GM12878 (cell line): Measurements from ENCODE around the gene THY1. TPM values are rescaled to one million over a fixed set of nuclear protein-coding genes. Genes with fewer than 3 reads are reported as not detected.

Source experiments
- ATAC-seq: fragments of 200-7000 bp; cut with Tn5 transposase; 3 replicates; pipeline ENCODE4 v1.9.1; 2020; ENCODE audit warnings: mild to moderate bottlenecking, moderate library complexity
- BruUV-seq: library from RNA; stranded (reverse); fragments of 400-500 nt; replicated peaks from 2 replicates; lab custom pipeline; 2021; lab: Mats Ljungman, UMichigan
- CTCF ChIA-PET: fragments of 300-600 bp; sonication (Branson Sonifier 250); formaldehyde crosslinking; extraction: SDS; loops from one replicate; lab custom pipeline; 2021; ENCODE audit warnings: inconsistent platforms; lab: Yijun Ruan, JAX
- POLR2A ChIA-PET: fragments of 350-600 bp; formaldehyde crosslinking; extraction: SDS; loops from one replicate; lab custom pipeline; 2021; ENCODE audit warnings: inconsistent platforms; lab: Charles Lee
- RAD21 ChIA-PET: fragments of 300-600 bp; sonication (Branson Sonifier 250); formaldehyde crosslinking; loops from one replicate; lab custom pipeline; 2023; ENCODE audit warnings: antibody characterized with exemption; ENCODE audit not compliant: unreplicated experiment; lab: Charles Lee
- SMC1A ChIA-PET: fragments of 300-600 bp; sonication (Branson Sonifier 250); formaldehyde crosslinking; loops from one replicate; lab custom pipeline; 2023; ENCODE audit not compliant: unreplicated experiment, uncharacterized antibody; lab: Charles Lee
- DNase-seq: peaks from one replicate; pipeline ENCODE4 v3.0.0-alpha.2; 2011; ENCODE audit warnings: low read depth, low spot score
- FAIRE-seq: peaks from 3 replicates; lab custom pipeline; 2011; peaks lifted over from hg19 to GRCh38; lab: Jason Lieb, UNC
- H2AFZ ChIP-seq: 2 replicates; pipeline ENCODE4 v1.6.0; 2011; ENCODE audit warnings: low read depth, low read length, control low read depth; ENCODE audit not compliant: control insufficient read depth
- H3K27ac ChIP-seq: 2 replicates; pipeline ENCODE4 v1.5.1; 2011; ENCODE audit warnings: control low read depth; ENCODE audit not compliant: control insufficient read depth, insufficient read depth
- H3K27me3 ChIP-seq, 2 experiments: replicated peaks in 1 of 2; 2 replicates each; pipeline versions ENCODE4 v1.6.0 to v1.6.1; 2011; ENCODE audit warnings: low read length in 1 of 2; ENCODE audit not compliant: control insufficient read depth in 2 of 2, insufficient read depth in 2 of 2
- H3K36me3 ChIP-seq, 2 experiments: 2 replicates each; pipeline ENCODE4 v1.5.1; 2011; ENCODE audit warnings: low read length in 1 of 2; ENCODE audit not compliant: control insufficient read depth in 2 of 2, insufficient read depth in 2 of 2
- H3K4me1 ChIP-seq: 2 replicates; pipeline ENCODE4 v1.6.1; 2011; ENCODE audit warnings: mild to moderate bottlenecking, low read length, moderate library complexity, mixed read lengths; ENCODE audit not compliant: control insufficient read depth, insufficient read depth
- H3K4me2 ChIP-seq: 2 replicates; pipeline ENCODE4 v1.6.0; 2011; ENCODE audit warnings: control low read depth; ENCODE audit not compliant: control insufficient read depth, insufficient read depth
- H3K4me3 ChIP-seq: fragments of 200-600 bp; sonication (generic); 2 replicates; pipeline ENCODE4 v1.5.1; 2016
- H3K79me2 ChIP-seq: 2 replicates; pipeline ENCODE4 v1.6.0; 2011; ENCODE audit warnings: low read length; ENCODE audit not compliant: control insufficient read depth, insufficient read depth
- H3K9ac ChIP-seq: 2 replicates; pipeline ENCODE4 v1.8.0; 2011; ENCODE audit warnings: low read length, control low read depth, mixed read lengths; ENCODE audit not compliant: control insufficient read depth, insufficient read depth
- H3K9me3 ChIP-seq: replicated peaks from 3 replicates; pipeline ENCODE4 v1.5.1; 2011; ENCODE audit warnings: mild to moderate bottlenecking, low read length; ENCODE audit not compliant: control insufficient read depth, insufficient read depth
- H4K20me1 ChIP-seq: 2 replicates; pipeline ENCODE4 v1.6.0; 2011; ENCODE audit not compliant: control insufficient read depth, insufficient read depth
- ZBTB40 ChIP-seq: fragments of 450-650 bp; IDR thresholded peaks from 2 replicates; pipeline ENCODE4 v1.6.1; 2016; ENCODE audit warnings: mild to moderate bottlenecking, moderate library complexity, borderline replicate concordance
- WGBS: methylation state at CpG from one replicate; pipeline ENCODE4 v1.1.6; 2016; ENCODE audit warnings: low lambda C conversion rate; ENCODE audit not compliant: insufficient replicate concordance, insufficient coverage; ENCODE audit errors: missing lambda C conversion rate; 5-methylcytosine and 5-hydroxymethylcytosine counted together
- in situ Hi-C: fragments of 300-500 bp; cut with MboI; formaldehyde crosslinking; loops from 9 replicates; pipeline ENCODE4 v1.14.3; 2018; ENCODE audit warnings: mixed read lengths
- intact Hi-C: fragments of 100-400 bp; cut with micrococcal nuclease; formaldehyde crosslinking; loops from one replicate; pipeline ENCODE4 v1.14.2; 2022; ENCODE audit not compliant: unreplicated experiment
- polyA plus RNA-seq, 11 experiments: library from polyadenylated mRNA; depleted of rRNA in 4 of 11; unstranded in 6 of 11; stranded (reverse) in 5 of 11; fragments of >200 nt; fragmentation: Nextera tagmentation in 4 of 11; fragmentation: Illumina TruSeq in 1 of 11; extraction: Ambion mirVana in 4 of 11; extraction: Trizol in 1 of 11; gene quantifications; 1 replicate in 1 of 11; 2 replicates in 10 of 11; pipeline versions ENCODE4 v1.2.1 to v1.2.3, GENCODE V29; 2011 to 2016; ENCODE audit warnings: inconsistent platforms in 2 of 11, missing spikeins in 2 of 11, low read depth in 1 of 11
- total RNA-seq, 4 experiments: library from RNA; depleted of rRNA in 3 of 4; stranded (reverse); fragments of >200 nt in 3 of 4; fragmentation: Illumina TruSeq in 1 of 4; extraction: Trizol in 1 of 4; gene quantifications; 2 replicates each; pipeline versions ENCODE4 v1.2.1 to v1.2.3, GENCODE V29; 2013 to 2021

THY1 gene
- total and polyA plus RNA-seq, 10 of the 15 experiments (the other 5 are each of a cell fraction or from before 2014, with no cell fraction given) = 0.86 to 20.1 (median 3.2) TPM

GRCh38 chr11:119417726-119418540, 5.0 kb downstream of the THY1 start:
- CTCF ChIA-PET = no interaction called here
- Histone ChIP-seq H3K27me3 (peaks cover 0 to 7% of the 10 kb centered on the region in 2 experiments; a peak in 3 of 4 replicates), H3K4me3 (no peak overlapping the region), H3K9me3 (peaks cover 2% of the 10 kb centered on the region; the same call in 1 of the 3 replicates), H2AFZ (no peak overlapping the region), H4K20me1 (no peaks in the 10 kb centered on the region), H3K9ac (no peak overlapping the region), H3K4me1 (peaks cover 8% of the 10 kb centered on the region; the same call in 1 of the 2 replicates), H3K27ac (no peak overlapping the region), H3K4me2 (no peak overlapping the region), H3K36me3 (no peaks in the 10 kb centered on the region), H3K79me2 (no peaks in the 10 kb centered on the region)
- WGBS = 51% methylated on average over 19 of the region's 19 CpGs
- SMC1A ChIA-PET = interaction anchor here (1.4 kb wide), 1 partner anchor 79 kb away, joined by 3 read pairs; no protein-coding TSS in a partner anchor
- POLR2A ChIA-PET = no interaction called here
- intact Hi-C loops (no loop called here), in situ Hi-C loops (no loop called here)
- no TSS peak for BruUV-seq
- FAIRE-seq (no peak), ATAC-seq (no peak), DNase-seq (no peak)
- RAD21 ChIA-PET = no interaction called here
- no peak for TF ChIP-seq ZBTB40
